IMR-90 (cell line): ENCODE data around the gene ROCK2. TPM values are rescaled to one million over a fixed set of nuclear protein-coding genes. Genes with fewer than 3 reads are reported as not detected.
A peak's percentile ranks its signal among the peaks of the same experiment; 100 is the strongest.

Experiments used
- ATAC-seq: fragments of 200-7000 bp; cut with Tn5 transposase; 2 replicates; pipeline ENCODE4 v1.9.1; 2020; ENCODE audit warnings: low read depth, mild to moderate bottlenecking, moderate library complexity
- BruUV-seq: library from RNA; stranded (reverse); fragments of 400-500 nt; replicated peaks from 2 replicates; lab custom pipeline; 2021; lab: Mats Ljungman, UMichigan
- CTCF ChIA-PET: fragments of 300-600 bp; formaldehyde crosslinking; extraction: SDS; loops from one replicate; lab custom pipeline; 2021; ENCODE audit warnings: antibody characterized with exemption; lab: Yijun Ruan, JAX
- POLR2A ChIA-PET: fragments of 300-600 bp; sonication (Branson Sonifier 250); formaldehyde crosslinking; loops from one replicate; lab custom pipeline; 2022; ENCODE audit warnings: antibody characterized with exemption; ENCODE audit not compliant: unreplicated experiment; lab: Charles Lee
- DNase-seq: peaks from one replicate; pipeline ENCODE4 v3.0.0; 2013
- H2AFZ ChIP-seq: replicated peaks from 2 replicates; pipeline ENCODE3; 2013; ENCODE audit warnings: low read length, mild to moderate bottlenecking; ENCODE audit not compliant: poor library complexity
- H2AK5ac ChIP-seq: 2 replicates; pipeline ENCODE4 v1.6.1; 2013; ENCODE audit warnings: low read depth, low read length, inconsistent platforms
- H2AK9ac ChIP-seq: replicated peaks from 2 replicates; pipeline ENCODE3; 2013; ENCODE audit warnings: mild to moderate bottlenecking, low read depth, low read length, moderate library complexity; ENCODE audit not compliant: poor library complexity
- H2BK120ac ChIP-seq: 2 replicates; pipeline ENCODE4 v1.6.1; 2013; ENCODE audit warnings: low read depth, low read length, inconsistent platforms
- H2BK15ac ChIP-seq: 3 replicates; pipeline ENCODE4 v1.6.1; 2013; ENCODE audit warnings: low read depth, low read length, inconsistent platforms
- H2BK20ac ChIP-seq: 2 replicates; pipeline ENCODE4 v1.6.1; 2013; ENCODE audit warnings: low read depth, mild to moderate bottlenecking, inconsistent platforms, low read length, moderate library complexity
- H2BK5ac ChIP-seq: 2 replicates; pipeline ENCODE4 v1.6.1; 2013; ENCODE audit warnings: mild to moderate bottlenecking, low read depth, low read length, inconsistent platforms; ENCODE audit not compliant: poor library complexity, severe bottlenecking
- H3K14ac ChIP-seq: replicated peaks from 2 replicates; pipeline ENCODE4 v1.6.1; 2013; ENCODE audit warnings: low read depth, low read length, inconsistent platforms
- H3K18ac ChIP-seq: 2 replicates; pipeline ENCODE4 v1.6.1; 2013; ENCODE audit warnings: low read depth, low read length, control low read depth
- H3K23ac ChIP-seq: 2 replicates; pipeline ENCODE4 v1.6.1; 2013; ENCODE audit warnings: low read depth, low read length, inconsistent platforms
- H3K27ac ChIP-seq: 2 replicates; pipeline ENCODE4 v1.5.1; 2013; ENCODE audit warnings: mild to moderate bottlenecking, control low read depth, low read length; ENCODE audit not compliant: insufficient read depth
- H3K27me3 ChIP-seq: 2 replicates; pipeline ENCODE4 v1.6.1; 2013; ENCODE audit warnings: low read length; ENCODE audit not compliant: control insufficient read depth, insufficient read depth
- H3K36me3 ChIP-seq: 2 replicates; pipeline ENCODE4 v1.6.1; 2013; ENCODE audit warnings: low read length, mixed read lengths; ENCODE audit not compliant: control insufficient read depth, insufficient read depth
- H3K4ac ChIP-seq: 2 replicates; pipeline ENCODE4 v1.6.1; 2013; ENCODE audit warnings: low read depth, low read length, inconsistent platforms
- H3K4me1 ChIP-seq: 2 replicates; pipeline ENCODE4 v1.6.1; 2013; ENCODE audit warnings: low read length, mixed read lengths; ENCODE audit not compliant: control insufficient read depth, insufficient read depth
- H3K4me2 ChIP-seq: 2 replicates; pipeline ENCODE4 v1.6.1; 2013; ENCODE audit warnings: low read depth, mild to moderate bottlenecking, control low read depth, low read length, moderate library complexity
- H3K4me3 ChIP-seq: 2 replicates; pipeline ENCODE4 v1.5.1; 2013; ENCODE audit warnings: low read depth, mild to moderate bottlenecking, control low read depth, low read length, moderate library complexity; ENCODE audit not compliant: insufficient read depth
- H3K56ac ChIP-seq: 2 replicates; pipeline ENCODE4 v1.6.1; 2013; ENCODE audit warnings: low read length, inconsistent platforms; ENCODE audit not compliant: insufficient read depth; ENCODE audit errors: extremely low read depth
- H3K79me1 ChIP-seq, 2 experiments: 2 replicates each; pipeline ENCODE4 v1.6.1; 2013; ENCODE audit warnings: low read length in 2 of 2, inconsistent platforms in 1 of 2, low read depth in 1 of 2
- H3K9ac ChIP-seq: 2 replicates; pipeline ENCODE4 v1.6.1; 2013; ENCODE audit warnings: low read depth, low read length, control low read depth
- H3K9me1 ChIP-seq: 2 replicates; pipeline ENCODE4 v1.6.1; 2013; ENCODE audit warnings: low read length, inconsistent platforms; ENCODE audit not compliant: insufficient read depth
- H3K9me3 ChIP-seq: 2 replicates; pipeline ENCODE4 v1.6.1; 2013; ENCODE audit warnings: low read length; ENCODE audit not compliant: control insufficient read depth, insufficient read depth
- H4K20me1 ChIP-seq: 2 replicates; pipeline ENCODE4 v1.6.1; 2013; ENCODE audit warnings: low read length, inconsistent platforms; ENCODE audit not compliant: insufficient read depth
- H4K5ac ChIP-seq: 2 replicates; pipeline ENCODE4 v1.6.1; 2013; ENCODE audit warnings: mild to moderate bottlenecking, low read depth, low read length, control low read depth
- H4K8ac ChIP-seq, 2 experiments: 2 replicates each; pipeline ENCODE4 v1.6.1; 2013; ENCODE audit warnings: low read depth in 2 of 2, low read length in 2 of 2, control low read depth in 1 of 2, inconsistent platforms in 1 of 2
- H4K91ac ChIP-seq: 2 replicates; pipeline ENCODE4 v1.6.1; 2013; ENCODE audit warnings: low read depth, low read length, inconsistent platforms; ENCODE audit not compliant: insufficient read depth
- MXI1 ChIP-seq: IDR thresholded peaks from 2 replicates; pipeline ENCODE4 v1.6.1; 2012; ENCODE audit warnings: low read depth, mild to moderate bottlenecking, low read length, moderate library complexity, borderline replicate concordance
- WGBS, 2 experiments: methylation state at CpG; one replicate each; pipeline versions ENCODE4 v1.1.5 to v1.1.7; 2013; ENCODE audit warnings: missing lambda C conversion rate in 2 of 2; ENCODE audit not compliant: insufficient read length in 1 of 2; ENCODE audit errors: extremely low coverage in 2 of 2; 5-methylcytosine and 5-hydroxymethylcytosine counted together
- dilution Hi-C: fragments of 300-500 bp; cut with HindIII; formaldehyde crosslinking; loops from one replicate; pipeline ENCODE4 v1.14.3; 2018; ENCODE audit warnings: low sequenced_read_pairs; ENCODE audit not compliant: unreplicated experiment
- in situ Hi-C: fragments of 300-500 bp; cut with MboI; formaldehyde crosslinking; loops from 3 replicates; pipeline ENCODE4 v1.14.3; 2019; ENCODE audit warnings: low sequenced_read_pairs, inconsistent platforms, mixed read lengths
- intact Hi-C: fragments of 100-400 bp; cut with micrococcal nuclease; formaldehyde crosslinking; loops from 2 replicates; pipeline ENCODE4 v1.10.0; 2022
- polyA plus RNA-seq, 3 experiments: library from polyadenylated mRNA; depleted of rRNA; stranded (reverse); fragments of >200 nt; gene quantifications; 2 replicates each; pipeline ENCODE4 v1.2.3, GENCODE V29; 2012; ENCODE audit warnings: low replicate concordance in 1 of 3
- total RNA-seq: library from RNA; depleted of rRNA; stranded (reverse); fragments of >200 nt; gene quantifications from 2 replicates; pipeline ENCODE4 v1.2.3, GENCODE V29; 2012

ROCK2 gene
- total and polyA plus RNA-seq, 2 of the 4 experiments (the other 2 are of a cell fraction) = 9.0 to 28.3 TPM

DNA sequence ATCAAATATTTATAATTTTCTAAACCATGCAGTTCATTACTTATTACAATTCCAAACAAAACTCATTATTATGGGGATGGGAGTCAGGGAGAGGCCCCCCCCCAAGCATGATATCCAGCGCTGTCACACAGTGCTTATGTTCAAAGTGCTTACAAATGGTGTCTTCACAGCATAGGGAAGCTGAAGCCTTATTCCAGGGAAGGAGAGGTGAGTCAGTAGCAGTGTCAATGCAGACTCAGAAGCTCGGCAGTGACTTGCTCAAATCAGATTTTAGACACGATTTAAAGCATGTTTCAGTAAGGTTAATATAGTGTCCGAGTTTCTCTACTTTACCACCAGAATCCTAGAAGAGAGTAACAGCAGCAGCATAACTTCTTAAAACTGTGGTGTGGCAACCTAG, 164.5 kb downstream of the ROCK2 start:
- CTCF ChIA-PET = no interaction called here
- peaks cover 7% of the 10 kb centered on the region for H3K36me3 ChIP-seq
- BruUV-seq = TSS peak; percentile 19

More for the DNA sequence above, 164.5 kb downstream of the ROCK2 start:
- ATAC-seq (no peak), DNase-seq (peak; percentile 48)
- H3K4ac ChIP-seq = no peak overlapping the region
- peaks cover 6% of the 10 kb centered on the region for H3K4me1 ChIP-seq
- no peak overlapping the region for H4K91ac ChIP-seq
- H4K20me1 ChIP-seq = peaks cover 3% of the 10 kb centered on the region; the same call in 1 of the 2 replicates
- H2BK5ac ChIP-seq = no peak overlapping the region
- no peak for TF ChIP-seq MXI1
- H2BK15ac ChIP-seq = no peak overlapping the region
- no peak overlapping the region for H4K8ac ChIP-seq
- no peak overlapping the region for H3K14ac ChIP-seq
- no peak overlapping the region for H3K18ac ChIP-seq
- no peaks in the 10 kb centered on the region for H3K9me3 ChIP-seq
- no peaks in the 10 kb centered on the region for H3K27me3 ChIP-seq
- H2AFZ ChIP-seq = no peak overlapping the region
- intact Hi-C loops (no loop called here), dilution Hi-C loops (no loop called here), in situ Hi-C loops (no loop called here)
- no peak overlapping the region for H2AK9ac ChIP-seq
- H2AK5ac ChIP-seq = no peak overlapping the region
- no peak overlapping the region for H3K4me3 ChIP-seq
- POLR2A ChIA-PET = no interaction called here
- H3K9ac ChIP-seq = no peak overlapping the region
- H3K27ac ChIP-seq = no peak overlapping the region
- H2BK120ac ChIP-seq = no peak overlapping the region
- H3K56ac ChIP-seq = no peak overlapping the region
- H4K5ac ChIP-seq = no peak overlapping the region
- no peak overlapping the region for H3K23ac ChIP-seq
- peaks cover under 1 to 7% of the 10 kb centered on the region in 2 experiments; a peak in 2 of 4 replicates for H3K79me1 ChIP-seq
- no CpG with 5 or more reads among the region's 4 CpGs for WGBS, 2 experiments
- no peak overlapping the region for H2BK20ac ChIP-seq
- peaks cover 3% of the 10 kb centered on the region; the same call in 1 of the 2 replicates for H3K9me1 ChIP-seq
- H3K4me2 ChIP-seq = no peak overlapping the region
